Inferior parietal cortex (tissue), 1 donor: ENCODE data around the gene POLA2.
"Not testable (repeated sequence)": the region's sequence is repeated elsewhere in the genome, so short reads cannot be mapped to it uniquely, and the experiment has no call there.

Experiments used
- DNase-seq: peaks from one replicate; pipeline ENCODE4 v3.0.0-alpha.2; 2016; ENCODE audit errors: extremely low spot score

The POLA2 gene

DNA sequence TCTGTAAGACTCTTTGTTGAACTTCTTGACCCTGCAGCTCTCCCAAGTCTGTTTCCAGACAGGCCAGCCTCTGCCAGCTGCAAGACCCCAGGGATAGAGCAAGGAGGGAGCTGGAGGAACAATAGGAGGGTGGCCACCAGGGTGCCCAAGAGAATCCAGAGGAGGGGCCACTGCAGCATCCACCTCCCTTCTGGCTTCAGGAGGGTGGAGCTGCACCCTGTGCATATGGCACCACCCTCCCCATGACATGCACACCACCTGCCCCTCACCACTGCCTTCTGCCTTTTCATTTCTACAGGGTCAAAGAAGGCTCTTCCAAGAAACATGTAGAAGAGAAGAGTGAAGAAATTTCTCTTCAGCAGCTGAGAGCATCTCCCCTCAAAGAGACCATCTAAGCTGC is 20.1 kb upstream of the POLA2 start:
- DNase-seq: no peak

DNA sequence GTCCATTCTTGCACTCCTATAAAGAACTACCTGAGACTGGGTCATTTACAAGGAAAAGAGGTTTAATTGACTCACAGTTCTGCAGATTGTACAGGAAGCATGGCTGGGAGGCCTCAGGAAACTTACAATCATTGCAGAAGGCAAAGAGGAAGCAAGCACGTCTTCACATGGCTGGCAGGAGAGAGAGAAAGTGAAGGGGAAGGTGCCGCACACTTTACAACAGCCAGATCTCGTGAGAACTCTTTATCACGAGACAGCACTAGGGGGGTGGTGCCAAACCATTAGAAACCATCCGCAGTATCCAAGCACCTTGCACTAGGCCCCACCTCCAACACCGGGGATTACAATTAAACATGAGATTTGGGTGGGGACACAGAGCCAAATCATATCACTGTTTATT is 19.4 kb upstream of the POLA2 start:
- DNase-seq: no peak

DNA sequence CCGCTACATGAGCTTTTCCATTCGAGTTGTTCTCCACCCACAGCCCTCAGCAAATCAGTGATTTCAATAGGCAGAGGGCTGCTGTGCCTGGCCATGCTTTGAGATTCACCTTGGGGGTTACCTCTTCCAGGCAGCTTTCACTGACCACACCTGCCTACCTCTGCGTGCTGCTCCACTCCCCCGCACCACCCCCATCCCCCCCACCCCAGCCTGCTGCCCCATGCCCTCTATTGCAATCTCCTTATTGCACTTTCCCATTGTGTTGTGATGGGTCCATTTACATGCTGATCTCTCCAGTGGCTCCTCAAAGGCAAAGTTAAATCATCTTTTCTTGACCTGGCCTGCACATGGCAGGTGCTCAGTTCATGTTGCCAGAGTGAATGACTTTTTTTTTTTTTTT is 18.0 kb upstream of the POLA2 start:
- no peak for DNase-seq

DNA sequence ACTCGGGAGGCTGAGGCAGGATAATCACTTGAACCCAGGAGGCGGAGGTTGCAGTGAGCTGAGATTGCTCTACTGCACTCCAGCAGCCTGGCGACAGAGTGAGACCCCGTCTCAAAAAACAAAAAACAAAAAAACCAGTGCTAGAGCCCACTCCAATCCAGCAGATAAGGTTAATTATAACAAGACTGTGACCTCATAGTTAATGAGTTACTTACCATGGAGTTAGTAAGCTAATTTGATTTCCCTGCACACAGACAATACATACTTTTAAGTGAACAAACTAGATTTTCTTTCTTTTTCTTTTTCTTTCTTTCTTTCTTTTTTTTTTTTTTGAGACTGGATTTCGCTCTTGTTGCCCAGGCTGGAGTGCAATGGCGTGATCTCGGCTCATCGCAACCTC is 16.7 kb upstream of the POLA2 start:
- not testable (repeated sequence) for DNase-seq

DNA sequence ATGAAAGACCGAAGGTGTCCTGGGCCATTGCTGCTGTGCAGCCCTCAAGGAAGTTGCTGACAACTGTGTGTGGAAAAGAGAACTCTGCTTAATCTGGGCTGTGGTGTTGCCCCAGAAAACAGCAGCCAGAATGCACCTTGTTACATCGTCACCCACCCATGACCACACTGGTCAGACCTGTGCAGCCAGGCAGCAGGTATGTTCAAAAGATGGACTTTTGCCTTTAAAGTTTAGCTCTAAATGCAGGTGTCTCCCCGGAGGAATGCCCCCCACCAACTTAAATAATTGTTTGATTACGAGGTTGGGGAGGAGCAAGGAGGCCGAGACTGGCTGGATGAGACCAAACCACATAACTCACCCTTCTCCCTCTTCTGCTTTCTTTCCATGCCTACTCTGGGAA is 15.3 kb upstream of the POLA2 start:
- no peak for DNase-seq

DNA sequence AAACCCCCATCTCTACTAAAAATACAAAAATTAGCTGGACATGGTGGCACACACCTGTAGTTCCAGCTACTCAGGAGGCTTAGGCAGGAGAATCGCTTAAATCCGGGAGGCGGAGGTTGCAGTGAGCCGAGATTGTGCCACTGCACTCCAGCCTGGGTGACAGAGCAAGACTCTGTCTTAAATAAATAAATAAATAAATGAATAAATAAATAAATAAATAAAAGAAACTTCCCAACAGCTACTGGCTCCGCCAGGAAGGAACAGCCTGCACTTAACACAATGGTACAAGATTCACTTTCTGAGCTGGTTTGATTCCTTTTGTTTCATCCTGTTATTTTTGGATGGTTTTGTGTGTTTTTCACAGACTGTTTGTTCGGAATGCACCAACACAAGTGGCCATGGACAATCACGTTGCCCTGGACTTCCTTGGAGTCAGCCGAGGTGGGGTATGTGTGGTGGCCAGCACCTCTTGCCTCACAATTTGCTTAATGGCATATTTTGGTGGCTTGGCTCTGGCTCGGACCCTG is 13.5 kb upstream of the POLA2 start:
- not testable (repeated sequence) for DNase-seq

DNA sequence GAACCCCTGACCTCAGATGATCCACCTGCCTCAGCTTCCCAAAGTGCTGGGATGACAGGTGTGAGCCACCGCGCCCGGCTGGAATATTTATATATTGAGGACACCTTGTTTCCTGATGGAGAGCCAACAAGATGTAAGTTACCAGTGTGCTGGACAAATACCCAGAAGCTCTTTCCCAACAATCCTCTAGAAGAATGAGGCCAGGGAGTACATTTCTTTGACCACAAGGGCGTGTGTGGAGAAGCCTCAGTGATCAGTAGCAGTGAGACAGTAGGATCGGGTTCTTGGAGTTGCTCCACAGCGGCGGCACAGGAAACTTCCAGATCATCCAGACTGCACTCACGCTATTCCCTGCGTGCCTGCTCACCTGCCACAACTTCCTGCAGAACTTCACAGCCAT is 10.3 kb upstream of the POLA2 start:
- no peak for DNase-seq

DNA sequence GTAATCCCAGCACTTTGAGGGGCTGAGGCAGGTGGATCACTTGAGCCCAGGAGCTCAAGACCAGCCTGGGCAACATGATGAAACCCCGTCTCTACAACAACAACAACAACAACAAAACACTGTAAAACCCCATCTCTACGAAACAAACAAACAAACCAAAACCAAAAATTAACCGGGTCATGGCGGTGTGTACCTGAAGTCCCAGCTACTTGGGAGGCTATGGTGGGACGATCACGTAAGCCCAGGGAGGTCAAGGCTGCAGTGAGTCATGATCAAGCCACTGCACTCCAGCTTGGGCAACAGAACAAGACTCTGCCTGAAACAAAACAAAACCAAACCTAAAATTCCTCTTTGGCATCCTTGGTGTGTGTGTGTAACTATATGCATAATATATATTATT is 7.0 kb upstream of the POLA2 start:
- no peak for DNase-seq

DNA sequence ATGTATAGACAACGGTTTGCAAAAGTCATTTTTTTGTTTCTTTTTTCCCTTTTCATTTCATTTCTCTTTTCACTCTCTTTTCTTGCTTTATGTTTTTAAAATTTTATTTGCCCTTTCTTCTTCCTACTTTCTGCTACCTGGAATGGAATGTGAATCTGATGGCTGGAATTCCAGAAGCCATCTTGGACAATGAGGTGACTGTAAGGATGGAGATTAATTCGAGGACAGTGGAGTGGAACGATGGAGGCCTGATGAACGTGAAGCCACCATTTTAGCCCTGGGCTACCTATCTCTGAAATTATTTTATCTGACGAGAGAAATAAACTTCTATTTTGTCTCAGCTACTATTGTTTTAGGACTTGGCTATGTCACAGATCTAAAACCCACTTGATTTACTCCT is 2.8 kb upstream of the POLA2 start:
- no peak for DNase-seq

DNA sequence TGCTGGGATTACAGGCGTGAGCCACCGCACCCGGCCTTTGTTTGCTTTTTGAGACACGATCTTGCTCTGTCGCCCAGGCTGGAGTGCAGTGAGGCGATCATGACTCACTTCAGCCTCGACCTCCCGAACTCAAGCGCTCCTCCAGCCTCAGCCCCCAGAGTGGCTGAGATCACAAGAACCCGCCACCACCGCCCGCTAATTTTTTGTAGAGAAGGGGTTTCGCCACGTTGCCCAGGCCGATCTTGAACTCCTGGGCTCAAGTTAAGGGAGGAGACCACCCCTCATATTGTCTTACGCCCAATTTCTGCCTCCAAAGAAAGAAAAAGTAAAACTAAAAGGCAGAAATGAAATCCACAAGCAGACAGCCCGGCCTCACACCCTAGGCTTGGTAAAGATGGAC is 1.5 kb upstream of the POLA2 start:
- no peak for DNase-seq

DNA sequence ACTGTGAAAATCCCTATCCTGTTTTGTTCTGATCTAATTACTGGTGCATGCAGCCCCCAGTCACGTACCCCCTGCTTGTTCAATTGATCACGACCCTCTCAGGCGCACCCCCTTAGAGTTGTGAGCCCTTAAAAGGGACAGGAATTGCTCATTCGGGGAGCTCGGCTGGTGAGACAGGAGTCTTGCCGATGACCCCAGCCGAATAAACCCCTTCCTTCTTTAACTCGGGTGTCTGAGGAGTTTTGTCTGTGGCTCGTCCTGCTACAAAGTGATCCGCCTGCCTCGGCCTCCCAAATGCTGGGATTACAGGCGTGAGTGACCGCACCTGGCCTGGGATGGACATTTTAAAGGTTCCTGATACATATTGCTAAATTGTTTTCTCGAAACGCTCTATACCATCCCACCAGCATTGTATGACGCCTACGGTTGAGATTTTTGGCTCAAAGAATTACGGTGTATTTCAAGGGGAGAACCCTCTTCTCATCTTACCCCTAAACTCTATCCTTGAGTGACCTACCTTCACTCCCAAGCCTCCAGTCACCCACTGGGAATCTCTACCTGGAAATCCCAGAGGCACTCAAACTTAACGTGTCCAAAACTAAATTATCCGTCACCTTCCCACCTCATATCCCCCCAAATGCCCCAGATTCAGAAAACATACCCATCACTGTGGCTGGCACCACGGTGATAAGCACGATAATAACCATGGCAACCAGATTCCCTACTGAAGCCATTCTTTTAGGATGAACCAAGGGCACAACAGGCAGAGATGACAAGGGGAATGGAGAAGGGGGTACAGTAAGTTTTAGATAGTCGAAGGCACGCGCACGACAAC is 789 bp upstream of the POLA2 start:
- no peak for DNase-seq

DNA sequence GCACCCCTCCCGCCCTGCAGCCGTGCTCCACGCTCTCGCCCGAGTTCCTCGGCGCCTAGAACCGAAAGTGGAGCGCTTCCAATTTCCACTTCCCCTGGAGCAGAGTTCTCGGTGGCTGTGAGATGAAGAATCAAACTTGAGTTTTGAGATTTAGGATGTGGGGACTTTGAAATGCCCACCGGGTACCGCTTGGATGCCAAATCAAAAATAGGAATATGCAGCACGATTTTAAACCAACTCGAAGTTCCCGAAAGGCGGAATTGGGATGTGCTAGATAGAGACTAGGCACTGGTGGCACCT is 569 bp downstream of the POLA2 start:
- DNase-seq: no peak

DNA sequence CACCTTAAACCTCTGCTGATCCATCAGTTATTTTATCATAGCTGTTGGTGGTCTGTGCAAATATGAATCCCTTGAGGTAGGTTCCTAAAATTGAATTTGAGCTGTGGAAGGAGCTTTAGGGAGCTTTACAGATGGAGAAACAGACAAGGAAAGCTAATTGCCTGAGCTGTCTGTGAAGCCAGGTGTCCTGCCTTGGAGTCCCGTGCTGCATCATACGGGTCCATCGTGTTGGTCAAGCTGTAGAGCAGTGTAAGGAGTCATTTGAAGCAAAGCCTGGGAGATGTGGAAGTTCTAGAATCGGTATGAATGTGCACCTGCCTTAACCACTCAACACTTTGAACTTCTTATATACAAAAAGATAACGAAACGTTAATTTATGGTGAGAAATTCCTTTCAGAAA is 1.0 kb downstream of the POLA2 start:
- no peak for DNase-seq

DNA sequence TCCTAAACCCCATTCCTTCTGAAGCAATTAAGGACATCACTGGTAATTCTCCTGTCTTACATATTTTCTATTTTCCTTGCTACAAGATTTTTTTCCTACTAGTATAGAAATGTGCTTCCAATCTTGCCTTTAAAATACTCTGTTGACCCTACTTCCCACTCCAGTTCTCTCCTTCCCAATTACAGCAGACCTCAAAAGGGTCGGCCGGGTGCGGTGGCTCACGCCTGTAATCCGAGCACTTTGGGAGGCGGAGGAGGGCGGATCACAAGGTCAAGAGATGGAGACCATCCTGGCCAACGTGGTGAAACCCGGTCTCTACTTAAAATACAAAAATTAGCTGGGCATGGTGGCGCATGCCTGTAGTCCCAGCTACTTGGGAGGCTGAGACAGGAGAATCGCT is 3.0 kb downstream of the POLA2 start:
- DNase-seq: not testable (repeated sequence)

DNA sequence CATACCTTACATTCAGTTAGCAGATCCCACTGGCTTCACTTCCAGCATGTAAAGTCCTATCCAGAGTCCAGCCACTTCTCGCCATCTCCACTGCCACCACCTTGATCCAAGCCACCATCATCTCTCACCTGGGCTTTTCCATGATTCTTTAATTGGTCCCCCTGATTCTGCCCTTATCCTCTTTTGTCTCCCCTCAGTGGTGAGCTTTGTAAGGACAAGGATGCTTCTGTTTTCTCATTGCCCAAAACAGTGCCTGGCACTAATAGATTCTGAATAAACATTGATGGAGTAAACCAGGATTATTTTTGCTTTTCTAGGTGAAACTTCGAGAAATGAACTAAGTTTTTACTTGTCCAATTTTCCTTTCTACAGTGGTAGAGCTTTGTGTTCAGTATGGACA is 4.4 kb downstream of the POLA2 start:
- no peak for DNase-seq

DNA sequence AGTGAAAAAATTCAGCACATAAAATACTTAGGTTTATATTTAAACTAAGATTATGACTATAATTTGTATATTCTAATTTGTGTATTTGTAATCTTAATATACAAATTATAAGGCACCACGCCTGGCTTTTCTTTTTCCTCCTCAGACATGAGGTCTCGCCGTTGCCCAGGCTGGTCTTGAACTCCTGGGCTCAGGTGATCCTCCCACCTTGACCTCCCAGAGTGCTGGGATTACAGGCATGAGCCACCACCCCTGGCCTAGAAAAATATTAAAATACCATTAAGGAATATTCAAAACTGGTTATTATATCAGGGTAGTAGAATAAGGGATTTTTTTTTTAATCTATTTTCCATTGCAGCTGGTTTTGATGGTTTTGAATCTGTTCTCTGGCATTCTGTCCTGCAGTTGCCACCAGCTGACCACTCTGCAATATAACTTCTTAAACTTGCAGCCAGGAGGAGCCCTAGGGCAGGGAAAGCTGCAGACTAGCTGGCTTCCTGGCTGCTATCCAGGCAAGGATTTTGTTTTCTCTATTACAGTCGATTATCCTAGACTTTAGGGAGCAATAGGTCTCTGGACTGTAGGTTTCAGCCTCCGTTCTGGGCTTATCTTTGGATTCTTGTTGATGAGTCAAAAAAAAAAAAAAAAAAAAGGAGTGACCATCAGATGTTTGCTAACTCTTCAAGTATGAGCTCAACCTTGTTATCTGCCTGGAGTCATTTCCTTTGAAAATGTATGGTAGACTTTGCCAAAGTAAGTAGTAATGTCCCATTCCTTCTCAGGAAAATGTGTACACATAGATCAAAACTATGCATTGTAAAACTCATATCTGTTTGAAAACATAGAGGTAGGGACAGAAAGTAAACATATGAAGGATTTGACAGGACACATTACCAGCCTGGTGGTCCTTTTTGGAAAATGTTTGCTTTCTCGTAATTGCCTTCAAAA is 13.2 kb downstream of the POLA2 start:
- peak; percentile 91 for DNase-seq

DNA sequence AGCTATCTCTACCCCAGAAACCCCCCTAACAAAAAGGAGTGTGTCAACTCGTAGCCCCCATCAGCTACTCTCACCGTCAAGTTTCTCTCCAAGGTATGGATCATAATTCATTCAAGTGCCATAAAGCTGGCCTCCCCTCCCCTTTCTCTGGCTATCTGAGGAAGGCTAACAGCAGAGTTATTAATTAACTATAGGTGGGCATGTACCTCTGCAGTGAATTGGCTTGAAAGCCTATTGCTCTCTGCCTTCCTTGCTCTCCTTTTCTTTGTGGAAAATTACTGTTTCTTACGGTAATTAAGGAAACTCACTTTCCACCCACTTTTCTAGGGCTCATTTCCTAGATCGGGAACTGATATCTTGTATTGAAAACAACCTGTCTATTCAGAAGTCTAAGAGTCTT is 14.1 kb downstream of the POLA2 start:
- DNase-seq: no peak

DNA sequence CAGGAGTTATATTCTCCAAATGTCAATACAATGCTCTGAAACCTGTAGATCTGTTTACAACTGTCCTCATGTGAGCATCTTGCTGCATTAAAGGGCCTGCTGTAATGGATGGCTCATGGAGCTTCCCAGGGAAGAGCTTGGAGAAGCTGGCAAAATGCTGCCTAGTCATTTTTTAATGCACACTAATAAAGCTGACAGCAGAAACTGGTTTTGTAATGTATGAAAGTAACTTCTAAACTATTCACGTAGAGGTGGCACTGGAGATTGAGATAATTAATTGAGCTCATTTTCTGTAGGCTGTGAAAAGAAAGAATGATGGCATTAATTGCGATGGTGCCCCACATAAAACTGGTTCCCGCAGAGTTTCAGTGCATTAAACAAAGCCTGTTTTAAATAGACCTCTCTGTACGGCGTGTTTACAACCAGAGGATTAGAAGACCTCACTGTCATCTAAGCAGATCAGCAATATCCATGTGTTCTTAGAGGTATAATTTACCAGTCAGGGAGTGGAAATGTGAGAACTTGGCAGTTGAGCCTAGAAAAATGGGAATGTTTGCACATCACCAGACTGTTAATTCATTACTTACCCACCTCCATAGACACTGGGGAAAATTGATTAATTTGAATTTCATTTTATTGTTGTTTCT is 16.0 kb downstream of the POLA2 start:
- no peak for DNase-seq

DNA sequence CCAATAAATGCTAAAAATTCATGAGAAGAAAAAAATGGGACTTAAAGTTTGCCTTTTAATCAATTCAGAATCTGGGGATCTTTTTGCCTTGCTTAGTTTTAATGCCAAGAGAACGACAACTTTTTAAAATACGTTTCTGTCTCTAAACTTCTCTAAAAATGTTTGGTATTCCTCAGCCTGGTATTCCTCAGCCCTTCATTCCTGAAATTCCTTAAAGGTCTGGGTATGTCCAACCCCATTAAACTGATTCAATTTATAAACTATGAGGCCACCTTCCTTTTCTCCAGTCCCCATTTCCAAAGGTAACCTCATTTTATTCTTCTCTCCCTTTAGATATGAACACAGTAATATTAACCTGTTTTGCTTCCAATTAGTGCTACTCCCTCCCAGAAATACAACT is 16.6 kb downstream of the POLA2 start:
- no peak for DNase-seq

DNA sequence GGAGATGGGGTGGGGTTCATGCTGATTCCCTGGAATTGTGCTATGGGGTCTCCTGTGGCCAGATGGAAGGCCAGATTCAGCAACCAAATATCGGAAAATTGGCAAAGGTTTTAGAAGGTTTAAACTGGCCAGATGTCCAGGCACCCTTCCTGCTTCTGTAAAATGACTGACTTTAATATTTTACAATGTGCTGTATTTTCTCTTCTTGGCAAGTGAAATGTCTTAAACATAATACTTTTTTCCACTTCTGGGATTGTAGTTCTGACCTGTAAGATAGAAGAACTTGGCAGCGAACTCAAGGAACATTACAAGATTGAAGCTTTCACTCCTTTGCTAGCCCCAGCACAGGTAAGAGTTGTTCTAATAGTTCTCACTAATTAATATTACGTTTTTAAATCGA is 17.5 kb downstream of the POLA2 start:
- DNase-seq: no peak

DNA sequence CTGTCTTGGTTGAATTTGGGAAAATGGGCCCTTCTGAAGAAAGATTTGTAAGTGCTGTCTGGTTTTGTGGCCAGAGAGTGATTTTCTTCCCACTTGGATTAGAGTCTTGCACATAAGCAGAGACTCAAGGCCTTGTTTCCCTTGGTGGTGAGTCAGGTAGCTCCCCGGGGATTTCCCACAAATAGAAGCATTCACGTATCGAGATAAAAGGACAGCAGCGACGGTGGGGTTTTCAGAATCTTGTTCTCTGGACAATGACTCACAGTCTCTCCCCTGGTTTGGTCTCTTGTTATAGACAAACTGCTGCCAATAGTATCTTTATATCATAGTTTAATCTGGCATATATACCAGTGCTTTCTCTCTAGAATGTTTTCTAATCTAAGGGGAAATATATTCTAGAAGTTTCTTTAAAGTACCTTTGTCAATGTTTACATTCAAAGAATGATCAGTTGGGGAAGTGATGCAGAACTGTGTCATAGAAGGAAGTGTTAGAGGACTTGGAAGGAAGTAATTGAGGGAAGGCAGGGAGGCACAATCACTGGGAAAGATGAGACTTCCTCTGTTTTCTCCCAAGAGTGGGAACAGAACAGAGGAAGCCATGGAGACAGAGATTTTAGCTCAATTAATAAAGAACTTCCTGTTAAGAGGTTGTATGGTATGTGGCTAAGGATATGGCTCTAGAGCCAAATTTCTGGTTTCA is 18.1 kb downstream of the POLA2 start:
- DNase-seq: no peak

DNA sequence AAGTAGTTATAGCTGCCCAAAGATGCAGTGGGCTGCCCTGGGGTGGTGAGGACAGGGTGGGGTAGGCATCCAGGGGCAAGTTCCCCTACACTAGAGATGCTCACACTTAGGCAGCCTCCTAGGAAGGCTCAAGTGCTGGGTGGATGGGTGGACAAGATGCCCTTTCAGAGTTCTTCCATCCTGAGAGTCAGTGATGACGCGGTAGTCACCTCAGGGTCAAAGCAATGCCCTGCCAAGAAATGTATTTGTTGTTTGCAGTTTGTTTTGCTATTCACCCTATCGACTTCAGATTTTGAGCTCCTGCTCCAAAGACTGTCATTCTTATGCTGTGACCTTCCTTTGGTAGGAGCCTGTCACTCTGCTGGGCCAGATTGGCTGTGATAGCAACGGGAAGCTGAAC is 18.9 kb downstream of the POLA2 start:
- no peak for DNase-seq
